OCI-LY1 (cell line): ENCODE results near the gene ADAMTS18.

ENCODE experiments used
- H2AFZ ChIP-seq: fragments of 200-600 bp; sonication (generic), shearing (Covaris generic); 2 replicates; pipeline ENCODE4 v1.6.0; 2014; ENCODE audit warnings: antibody characterized with exemption, mild to moderate bottlenecking, low read length
- H3F3A ChIP-seq: fragments of 200-600 bp; sonication (generic), shearing (Covaris generic); 2 replicates; pipeline ENCODE4 v1.6.0; 2014; ENCODE audit warnings: mild to moderate bottlenecking, antibody characterized with exemption, low read length, moderate library complexity; ENCODE audit not compliant: insufficient read depth
- H3K27ac ChIP-seq: fragments of 200-600 bp; sonication (generic); 2 replicates; pipeline ENCODE4 v1.5.1; 2014; ENCODE audit warnings: low read length, mixed run types, mild to moderate bottlenecking, low read depth; ENCODE audit not compliant: poor library complexity, severe bottlenecking
- H3K27me3 ChIP-seq: fragments of 200-600 bp; sonication (generic); 2 replicates; pipeline ENCODE4 v1.6.0; 2014; ENCODE audit warnings: antibody characterized with exemption, mild to moderate bottlenecking, low read length, moderate library complexity; ENCODE audit not compliant: insufficient read depth
- H3K36me3 ChIP-seq: fragments of 200-600 bp; sonication (generic); 2 replicates; pipeline ENCODE4 v1.6.1; 2014; ENCODE audit warnings: mild to moderate bottlenecking, antibody characterized with exemption, low read length, moderate library complexity, mixed read lengths; ENCODE audit not compliant: insufficient read depth
- H3K4me1 ChIP-seq: fragments of 200-600 bp; sonication (generic); 2 replicates; pipeline ENCODE4 v1.5.1; 2014; ENCODE audit warnings: mild to moderate bottlenecking, low read length, moderate library complexity; ENCODE audit not compliant: insufficient read depth, severe bottlenecking
- H3K4me2 ChIP-seq: fragments of 200-600 bp; sonication (generic), shearing (Covaris generic); 2 replicates; pipeline ENCODE4 v1.6.1; 2014; ENCODE audit warnings: low read length
- H3K4me3 ChIP-seq: fragments of 200-600 bp; sonication (generic); 2 replicates; pipeline ENCODE4 v1.5.1; 2014; ENCODE audit warnings: low read length, low read depth, mild to moderate bottlenecking, mixed read lengths; ENCODE audit not compliant: poor library complexity, severe bottlenecking
- H3K79me2 ChIP-seq: fragments of 200-600 bp; shearing (Covaris generic); 2 replicates; pipeline ENCODE4 v1.6.1; 2016; ENCODE audit warnings: mixed run types, low read length, mixed read lengths; ENCODE audit not compliant: insufficient read depth
- H3K9ac ChIP-seq: fragments of 200-600 bp; sonication (generic), shearing (Covaris generic); 2 replicates; pipeline ENCODE4 v1.6.1; 2014; ENCODE audit warnings: mild to moderate bottlenecking, low read length, mixed read lengths
- H3K9me2 ChIP-seq: fragments of 200-600 bp; sonication (generic), shearing (Covaris generic); 2 replicates; pipeline ENCODE4 v1.6.1; 2014; ENCODE audit warnings: low read depth, mild to moderate bottlenecking, low read length, mixed read lengths
- H3K9me3 ChIP-seq: fragments of 200-600 bp; shearing (Covaris generic); 2 replicates; pipeline ENCODE4 v1.6.1; 2014; ENCODE audit warnings: low read length, mixed read lengths
- H4K20me1 ChIP-seq: fragments of 200-600 bp; sonication (generic), shearing (Covaris generic); 2 replicates; pipeline ENCODE4 v1.6.0; 2016; ENCODE audit warnings: mild to moderate bottlenecking, low read length; ENCODE audit not compliant: insufficient read depth
- EZH2 ChIP-seq: fragments of 200-600 bp; sonication (generic), shearing (Covaris generic); IDR thresholded peaks from 2 replicates; pipeline ENCODE4 v1.8.0; 2017; ENCODE audit warnings: borderline replicate concordance, mixed run types, mild to moderate bottlenecking, antibody characterized with exemption, low read length, moderate library complexity, mixed read lengths
- TF ChIP-seq, protein P1 (sequence below): fragments of 200-600 bp; sonication (generic), shearing (Covaris generic); IDR thresholded peaks from 2 replicates; pipeline ENCODE4 v1.5.1; 2017; ENCODE audit warnings: mild to moderate bottlenecking, antibody characterized with exemption, low read length, moderate library complexity, mixed read lengths

Gene ADAMTS18

DNA sequence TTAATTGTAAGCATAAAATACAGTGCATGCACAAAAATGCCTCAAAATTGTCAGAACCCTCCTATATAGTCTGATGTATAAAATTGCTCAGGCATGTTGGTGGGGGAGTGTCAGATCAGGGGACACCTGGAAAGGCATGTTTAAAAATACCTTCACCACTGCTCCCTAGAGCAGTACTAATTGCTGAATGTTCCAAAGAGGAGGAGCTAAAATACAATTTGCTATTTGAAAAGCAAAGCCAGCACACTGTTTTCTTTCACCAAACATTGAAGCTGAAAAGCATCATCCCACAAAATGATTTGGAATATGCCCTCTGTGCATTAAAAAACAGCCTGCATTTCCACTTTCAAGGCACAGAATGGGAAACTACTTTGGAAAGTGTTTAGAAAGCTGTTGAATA lies 2.6 kb downstream of the ADAMTS18 start:
- H3K79me2 ChIP-seq = no peaks in the 10 kb centered on the region
- H3K36me3 ChIP-seq = no peaks in the 10 kb centered on the region
- H3K27ac ChIP-seq = no peak overlapping the region
- no peaks in the 10 kb centered on the region for H3K9me2 ChIP-seq
- no peak overlapping the region for H3K4me3 ChIP-seq
- no peaks in the 10 kb centered on the region for H3K27me3 ChIP-seq
- no peak overlapping the region for H2AFZ ChIP-seq
- no peaks in the 10 kb centered on the region for H4K20me1 ChIP-seq
- TF ChIP-seq, protein P1, sequence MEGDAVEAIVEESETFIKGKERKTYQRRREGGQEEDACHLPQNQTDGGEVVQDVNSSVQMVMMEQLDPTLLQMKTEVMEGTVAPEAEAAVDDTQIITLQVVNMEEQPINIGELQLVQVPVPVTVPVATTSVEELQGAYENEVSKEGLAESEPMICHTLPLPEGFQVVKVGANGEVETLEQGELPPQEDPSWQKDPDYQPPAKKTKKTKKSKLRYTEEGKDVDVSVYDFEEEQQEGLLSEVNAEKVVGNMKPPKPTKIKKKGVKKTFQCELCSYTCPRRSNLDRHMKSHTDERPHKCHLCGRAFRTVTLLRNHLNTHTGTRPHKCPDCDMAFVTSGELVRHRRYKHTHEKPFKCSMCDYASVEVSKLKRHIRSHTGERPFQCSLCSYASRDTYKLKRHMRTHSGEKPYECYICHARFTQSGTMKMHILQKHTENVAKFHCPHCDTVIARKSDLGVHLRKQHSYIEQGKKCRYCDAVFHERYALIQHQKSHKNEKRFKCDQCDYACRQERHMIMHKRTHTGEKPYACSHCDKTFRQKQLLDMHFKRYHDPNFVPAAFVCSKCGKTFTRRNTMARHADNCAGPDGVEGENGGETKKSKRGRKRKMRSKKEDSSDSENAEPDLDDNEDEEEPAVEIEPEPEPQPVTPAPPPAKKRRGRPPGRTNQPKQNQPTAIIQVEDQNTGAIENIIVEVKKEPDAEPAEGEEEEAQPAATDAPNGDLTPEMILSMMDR = no peak
- TF ChIP-seq EZH2 = no peak
- no peaks in the 10 kb centered on the region for H3F3A ChIP-seq
- H3K4me2 ChIP-seq = no peak overlapping the region
- no peaks in the 10 kb centered on the region for H3K9me3 ChIP-seq
- H3K9ac ChIP-seq = no peak overlapping the region
- no peaks in the 10 kb centered on the region for H3K4me1 ChIP-seq

GRCh38 chr16:77430787-77431585 lies 3.8 kb downstream of the ADAMTS18 start:
- H3K4me2 ChIP-seq = no peak overlapping the region
- no peaks in the 10 kb centered on the region for H3F3A ChIP-seq
- no peak overlapping the region for H3K27ac ChIP-seq
- H3K79me2 ChIP-seq = no peaks in the 10 kb centered on the region
- no peak overlapping the region for H3K9ac ChIP-seq
- no peak overlapping the region for H2AFZ ChIP-seq
- no peaks in the 10 kb centered on the region for H3K36me3 ChIP-seq
- H3K4me1 ChIP-seq = no peaks in the 10 kb centered on the region
- H3K4me3 ChIP-seq = no peak overlapping the region
- H4K20me1 ChIP-seq = no peaks in the 10 kb centered on the region
- H3K27me3 ChIP-seq = no peaks in the 10 kb centered on the region
- H3K9me2 ChIP-seq = no peaks in the 10 kb centered on the region
- H3K9me3 ChIP-seq = no peaks in the 10 kb centered on the region
- TF ChIP-seq, protein P1 = no peak
- no peak for TF ChIP-seq EZH2

DNA sequence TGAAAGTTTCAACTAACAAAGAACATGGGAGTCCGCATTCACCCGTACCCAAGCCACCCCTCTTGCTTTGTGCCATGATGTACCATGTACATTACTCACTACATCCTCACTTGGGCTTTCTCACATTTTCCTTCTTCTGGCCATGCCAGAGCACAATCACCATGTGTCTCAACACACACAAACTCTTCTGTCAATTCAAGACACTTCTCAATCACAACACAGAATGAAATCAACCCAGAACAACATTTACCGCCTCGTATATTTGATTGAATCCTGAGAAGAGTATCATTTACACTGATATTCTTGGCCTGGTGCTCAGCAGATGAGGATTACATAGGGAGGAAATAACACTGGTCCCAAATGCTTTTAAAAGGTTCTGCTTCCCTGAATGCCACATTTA lies 4.5 kb downstream of the ADAMTS18 start:
- Histone ChIP-seq H3K27ac (no peak overlapping the region), H3K4me3 (no peak overlapping the region), H3K4me1 (no peaks in the 10 kb centered on the region), H3F3A (no peaks in the 10 kb centered on the region), H3K9me2 (no peaks in the 10 kb centered on the region), H4K20me1 (no peaks in the 10 kb centered on the region), H3K27me3 (no peaks in the 10 kb centered on the region), H3K79me2 (no peaks in the 10 kb centered on the region), H3K9ac (no peak overlapping the region), H3K9me3 (no peaks in the 10 kb centered on the region), H3K36me3 (no peaks in the 10 kb centered on the region), H3K4me2 (no peak overlapping the region), H2AFZ (no peak overlapping the region)
- TF ChIP-seq EZH2 = no peak
- TF ChIP-seq, protein P1 = no peak
